IPS-11a (cell line): Measurements from ENCODE around the gene TRPM5.
A peak's percentile ranks its signal among the peaks of the same experiment; 100 is the strongest.

Experiments used
- H3K4me3 ChIP-seq: one replicate; pipeline ENCODE4 v1.5.1; 2013; ENCODE audit warnings: low read depth, low read length, control low read depth

TRPM5 gene

GRCh38 chr11:2453436-2453835, 9.1 kb upstream of the TRPM5 start:
- H3K4me3 ChIP-seq = no peak overlapping the region

GRCh38 chr11:2452321-2453012, 8.2 kb upstream of the TRPM5 start:
- no peak overlapping the region for H3K4me3 ChIP-seq

- H3K4me3 ChIP-seq = no peak overlapping the region
Observed at GRCh38 chr11:2451916-2452315, 7.6 kb upstream of the TRPM5 start.

- H3K4me3 ChIP-seq = no peak overlapping the region
Observed at GRCh38 chr11:2451336-2451735, 7.0 kb upstream of the TRPM5 start.

GRCh38 chr11:2450321-2451041, 6.2 kb upstream of the TRPM5 start:
- no peak overlapping the region for H3K4me3 ChIP-seq

GRCh38 chr11:2449548-2450320, 5.4 kb upstream of the TRPM5 start:
- no peak overlapping the region for H3K4me3 ChIP-seq

GRCh38 chr11:2448661-2449547, 4.6 kb upstream of the TRPM5 start:
- H3K4me3 ChIP-seq = no peak overlapping the region

- H3K4me3 ChIP-seq = no peak overlapping the region
Observed at GRCh38 chr11:2447951-2448650, 3.8 kb upstream of the TRPM5 start.

- no peak overlapping the region for H3K4me3 ChIP-seq
Observed at GRCh38 chr11:2447253-2447950, 3.1 kb upstream of the TRPM5 start.

- H3K4me3 ChIP-seq = no peak overlapping the region
Observed at GRCh38 chr11:2446590-2447252, 2.4 kb upstream of the TRPM5 start.

- H3K4me3 ChIP-seq = peak overlapping the region; percentile 27
Observed at GRCh38 chr11:2445746-2446551, 1.6 kb upstream of the TRPM5 start.

- peak within 1 kb of the TSS; percentile 27 for H3K4me3 ChIP-seq
Observed at GRCh38 chr11:2444821-2445745, 769 bp upstream of the TRPM5 start, which contains the start of gene KCNQ1. Gene KCNQ1 (plus strand): TSS chr11:2445008. CDS start chr11:2445099, 91 bp downstream.

- no peak overlapping the region for H3K4me3 ChIP-seq
Observed at GRCh38 chr11:2443406-2443805, 908 bp downstream of the TRPM5 start.

GRCh38 chr11:2442589-2442988, 1.7 kb downstream of the TRPM5 start:
- no peak overlapping the region for H3K4me3 ChIP-seq

- H3K4me3 ChIP-seq = no peak overlapping the region
Observed at GRCh38 chr11:2441171-2441570, 3.1 kb downstream of the TRPM5 start.

- no peak overlapping the region for H3K4me3 ChIP-seq
Observed at GRCh38 chr11:2440646-2441045, 3.7 kb downstream of the TRPM5 start.

- no peak overlapping the region for H3K4me3 ChIP-seq
Observed at GRCh38 chr11:2439820-2440219, 4.5 kb downstream of the TRPM5 start.
